IPS-20b (cell line): ENCODE data around the gene LRRD1.

Source experiments
- H3K27ac ChIP-seq: one replicate; pipeline ENCODE4 v1.5.1; 2013; ENCODE audit warnings: low read length
- H3K27me3 ChIP-seq: 2 replicates; pipeline ENCODE4 v1.6.1; 2013; ENCODE audit warnings: mild to moderate bottlenecking, low read length, inconsistent platforms; ENCODE audit not compliant: insufficient read depth
- H3K36me3 ChIP-seq: 2 replicates; pipeline ENCODE4 v1.6.1; 2013; ENCODE audit warnings: low read depth, mild to moderate bottlenecking, inconsistent platforms, low read length, moderate library complexity; ENCODE audit not compliant: insufficient read depth
- H3K4me1 ChIP-seq: 2 replicates; pipeline ENCODE4 v1.6.1; 2013; ENCODE audit warnings: mild to moderate bottlenecking, control low read depth, inconsistent platforms, low read length, moderate library complexity; ENCODE audit not compliant: insufficient read depth
- H3K4me3 ChIP-seq: 2 replicates; pipeline ENCODE4 v1.5.1; 2013; ENCODE audit warnings: mild to moderate bottlenecking, low read length, inconsistent platforms
- H3K9ac ChIP-seq: 2 replicates; pipeline ENCODE4 v1.6.1; 2013; ENCODE audit warnings: low read depth, mild to moderate bottlenecking, inconsistent platforms, low read length, moderate library complexity
- H3K9me3 ChIP-seq: 2 replicates; pipeline ENCODE4 v1.6.1; 2013; ENCODE audit warnings: mild to moderate bottlenecking, low read depth, low read length, inconsistent platforms; ENCODE audit not compliant: insufficient read depth

LRRD1 gene

DNA sequence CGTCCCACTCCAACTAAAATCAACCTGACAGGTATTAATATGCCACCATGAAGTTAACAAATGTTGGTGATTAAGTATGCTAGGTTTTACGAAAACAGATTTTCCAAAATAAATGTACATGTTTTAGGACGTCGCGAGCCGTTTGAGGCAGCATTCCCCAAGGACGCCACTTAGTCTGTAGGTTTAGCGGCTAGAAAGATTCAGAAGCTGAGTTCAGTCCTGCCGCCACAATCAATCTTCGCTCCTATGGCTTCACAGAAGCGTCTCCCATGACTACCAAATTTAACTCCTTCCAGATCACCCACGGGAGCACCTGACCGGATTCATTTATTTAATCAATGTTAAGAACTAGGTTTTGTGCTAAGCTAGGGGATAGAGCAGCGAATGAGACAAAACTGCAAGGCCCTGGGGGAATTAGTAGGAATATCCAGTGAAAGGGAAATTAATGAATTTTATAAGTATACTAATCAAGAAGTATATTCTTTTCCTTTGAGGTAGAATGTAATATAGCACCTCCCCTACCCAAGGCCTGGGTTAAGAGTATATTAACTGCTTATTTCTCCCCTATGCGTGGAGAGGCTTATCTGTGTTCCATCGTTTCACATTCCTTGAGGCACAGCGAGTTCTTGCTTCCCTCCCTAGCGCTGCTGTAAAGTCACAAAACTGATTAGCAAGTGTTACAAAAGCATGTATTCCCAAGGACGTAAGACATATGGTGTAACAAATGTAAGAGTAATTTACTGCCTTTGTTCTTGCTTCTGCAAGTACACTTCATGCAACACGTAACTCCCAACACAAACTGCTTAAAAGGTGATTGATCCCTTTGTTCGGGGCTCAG lies 43.7 kb downstream of the LRRD1 start:
- Histone ChIP-seq H3K4me3 (peak overlapping the region; percentile 75), H3K36me3 (peaks cover 12% of the 10 kb centered on the region), H3K9ac (peak overlapping the region; percentile 82; the same call in 1 of the 2 replicates), H3K9me3 (no peaks in the 10 kb centered on the region), H3K27ac (peak overlapping the region; percentile 78), H3K27me3 (no peaks in the 10 kb centered on the region), H3K4me1 (peaks cover 6% of the 10 kb centered on the region; the same call in 1 of the 2 replicates)

- Histone ChIP-seq H3K36me3 (peaks cover 20% of the 10 kb centered on the region), H3K9me3 (no peaks in the 10 kb centered on the region), H3K27me3 (no peaks in the 10 kb centered on the region), H3K9ac (peak within 1 kb of the TSS; percentile 82), H3K4me3 (peak within 1 kb of the TSS; percentile 75), H3K4me1 (peaks cover 6% of the 10 kb centered on the region; the same call in 1 of the 2 replicates), H3K27ac (peak within 1 kb of the TSS; percentile 78)
These were observed 44.5 kb downstream of the LRRD1 start, which contains the start of gene CYP51A1 for GRCh38 chr7:92134271-92135051. Gene CYP51A1, minus strand, starts transcription at chr7:92134477. Its CDS starts 113 bp downstream, at chr7:92134364.

GRCh38 chr7:92133737-92134270 lies 45.1 kb downstream of the LRRD1 start:
- peaks cover 27% of the 10 kb centered on the region for H3K36me3 ChIP-seq
- peak overlapping the region; percentile 75 for H3K4me3 ChIP-seq
- H3K27ac ChIP-seq, result peak overlapping the region; percentile 78
- peak overlapping the region; percentile 82; the same call in 1 of the 2 replicates for H3K9ac ChIP-seq
- no peaks in the 10 kb centered on the region for H3K27me3 ChIP-seq
- H3K4me1 ChIP-seq, result peaks cover 6% of the 10 kb centered on the region; the same call in 1 of the 2 replicates
- H3K9me3 ChIP-seq, result no peaks in the 10 kb centered on the region

DNA sequence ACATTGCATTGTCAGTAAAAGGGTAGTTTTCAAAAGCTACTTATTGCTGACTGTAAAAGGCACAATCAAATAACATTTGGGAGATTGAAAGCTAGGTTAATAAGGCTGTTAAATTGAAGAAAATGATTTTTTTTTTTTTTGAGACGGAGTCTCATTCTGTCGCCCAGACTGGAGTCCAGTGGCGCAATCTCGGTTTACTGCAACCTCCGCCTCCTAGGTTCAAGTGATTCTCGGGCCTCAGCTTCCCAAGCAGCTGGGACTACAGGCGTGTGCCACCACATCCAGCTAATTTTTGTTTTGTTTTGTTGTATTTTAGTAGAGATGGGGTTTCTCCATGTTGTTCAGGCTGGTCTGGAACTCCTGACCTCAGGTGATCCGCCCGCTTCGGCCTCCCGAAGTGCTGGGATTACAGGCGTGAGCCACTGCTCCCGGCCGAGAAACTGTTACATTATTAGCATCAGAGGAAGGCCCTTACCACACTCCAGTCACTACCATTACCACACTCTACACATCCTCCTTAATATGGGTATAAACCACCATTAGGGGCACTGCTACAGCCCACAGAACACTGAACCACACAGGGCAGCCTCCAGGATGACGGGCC lies 45.7 kb downstream of the LRRD1 start:
- H3K9ac ChIP-seq, result peak overlapping the region; percentile 82; the same call in 1 of the 2 replicates
- H3K36me3 ChIP-seq, result peaks cover 33% of the 10 kb centered on the region
- H3K4me1 ChIP-seq, result peaks cover 6% of the 10 kb centered on the region; the same call in 1 of the 2 replicates
- H3K4me3 ChIP-seq, result peak overlapping the region; percentile 75
- no peak overlapping the region for H3K27ac ChIP-seq
- H3K27me3 ChIP-seq, result no peaks in the 10 kb centered on the region
- no peaks in the 10 kb centered on the region for H3K9me3 ChIP-seq

DNA sequence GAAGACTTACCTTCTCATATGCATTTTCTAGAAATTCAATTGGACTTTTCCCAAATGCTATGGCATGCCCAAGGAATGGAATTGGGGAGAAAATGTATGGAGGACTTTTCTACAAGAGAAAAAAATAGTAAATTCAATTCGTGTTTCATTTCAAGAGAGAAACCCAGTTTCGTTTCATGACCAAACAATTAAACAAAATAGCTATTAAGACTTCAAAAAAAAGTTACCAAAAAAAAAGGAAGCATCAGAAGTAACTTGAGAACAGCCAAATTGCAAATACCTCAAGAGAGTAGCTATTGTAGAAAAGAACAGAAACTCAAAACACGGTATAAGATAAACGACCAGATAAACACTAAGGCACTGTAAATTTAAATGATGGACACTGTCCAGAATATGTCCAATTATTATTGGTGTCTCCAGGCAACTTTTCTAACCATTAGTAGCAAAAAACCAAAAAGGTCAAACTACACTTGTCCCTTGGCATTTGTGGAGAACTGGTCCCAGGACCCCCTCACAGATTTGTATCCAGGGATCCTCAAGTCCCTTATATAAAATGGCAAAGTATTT lies 47.1 kb downstream of the LRRD1 start:
- Histone ChIP-seq H3K9me3 (no peaks in the 10 kb centered on the region), H3K4me1 (peaks cover 6% of the 10 kb centered on the region; the same call in 1 of the 2 replicates), H3K27me3 (no peaks in the 10 kb centered on the region), H3K27ac (no peak overlapping the region), H3K9ac (no peak overlapping the region), H3K36me3 (peaks cover 46% of the 10 kb centered on the region), H3K4me3 (peak overlapping the region; percentile 75; the same call in 1 of the 2 replicates)

DNA sequence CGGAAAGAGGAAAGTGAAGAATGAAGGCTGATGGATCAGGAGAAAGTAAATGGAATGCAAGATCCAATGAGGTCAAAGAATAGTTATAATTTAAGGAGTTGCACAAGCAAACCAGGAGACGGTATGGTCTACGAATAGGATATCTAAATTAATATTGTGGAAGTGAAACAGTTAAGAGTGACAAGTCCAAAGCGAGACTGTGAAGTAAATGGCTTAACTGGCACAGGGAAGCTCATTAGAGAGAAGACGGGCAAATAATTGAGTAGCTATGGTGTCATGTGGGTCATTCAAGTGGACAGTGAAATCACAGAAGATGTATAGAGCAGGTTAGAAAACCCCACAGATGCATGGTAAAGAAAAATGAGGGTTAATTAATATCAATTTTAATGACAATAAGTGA lies 47.8 kb downstream of the LRRD1 start:
- H3K4me3 ChIP-seq, result no peak overlapping the region; the same call in 1 of the 2 replicates
- no peaks in the 10 kb centered on the region for H3K27me3 ChIP-seq
- peaks cover 6% of the 10 kb centered on the region; the same call in 1 of the 2 replicates for H3K4me1 ChIP-seq
- no peak overlapping the region for H3K9ac ChIP-seq
- no peak overlapping the region for H3K27ac ChIP-seq
- peaks cover 54% of the 10 kb centered on the region for H3K36me3 ChIP-seq
- no peaks in the 10 kb centered on the region for H3K9me3 ChIP-seq

DNA sequence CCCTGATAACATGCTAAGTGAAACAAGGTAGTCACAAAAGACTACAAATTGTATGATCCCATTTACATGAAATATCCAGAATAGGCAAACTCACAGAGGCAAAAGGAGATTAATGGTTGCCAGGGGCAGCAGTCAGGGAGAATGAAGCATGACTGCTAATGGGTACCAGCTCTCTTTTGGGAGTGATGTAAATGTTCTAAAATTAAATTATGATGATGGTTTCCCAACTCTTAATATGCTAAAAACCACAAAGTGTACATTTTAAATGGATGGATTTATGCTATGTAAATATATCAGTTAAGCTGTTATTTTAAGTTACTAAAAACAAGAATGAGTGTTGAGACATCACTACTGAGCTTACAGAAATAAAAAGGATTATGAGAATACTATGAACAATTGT lies 57.3 kb downstream of the LRRD1 start:
- H3K36me3 ChIP-seq, result peaks cover 91% of the 10 kb centered on the region
- no peak overlapping the region for H3K4me3 ChIP-seq
- no peak overlapping the region for H3K9ac ChIP-seq
- H3K9me3 ChIP-seq, result no peaks in the 10 kb centered on the region
- H3K27me3 ChIP-seq, result no peaks in the 10 kb centered on the region
- no peak overlapping the region for H3K27ac ChIP-seq
- H3K4me1 ChIP-seq, result no peaks in the 10 kb centered on the region

DNA sequence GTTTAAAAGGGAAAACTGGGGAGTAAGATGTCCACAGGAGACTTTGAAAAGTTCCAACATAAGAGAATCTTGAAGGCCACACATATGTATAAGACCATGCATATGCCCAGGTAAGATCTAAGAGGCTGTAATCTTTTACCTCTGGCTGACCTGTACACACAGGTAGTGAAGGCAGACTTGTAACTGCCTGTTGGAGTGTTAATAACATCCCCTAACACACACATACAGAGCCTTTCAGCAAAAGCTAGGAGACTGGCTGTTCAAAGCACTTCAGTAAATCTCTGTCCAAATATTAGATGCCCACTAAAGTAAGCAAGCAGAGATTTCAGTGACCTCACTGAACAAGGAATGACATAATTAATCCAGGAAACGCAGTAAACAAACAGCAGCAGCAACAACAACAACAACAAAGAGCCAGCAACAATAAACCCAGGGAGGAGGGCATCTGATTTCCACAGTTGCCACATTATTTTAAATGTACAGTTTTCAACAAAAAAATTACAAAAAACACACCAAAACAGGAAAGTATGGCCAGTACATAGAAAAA lies 59.7 kb downstream of the LRRD1 start:
- no peaks in the 10 kb centered on the region for H3K9me3 ChIP-seq
- H3K9ac ChIP-seq, result no peak overlapping the region
- peaks cover 91% of the 10 kb centered on the region for H3K36me3 ChIP-seq
- H3K4me3 ChIP-seq, result no peak overlapping the region
- H3K27ac ChIP-seq, result no peak overlapping the region
- no peaks in the 10 kb centered on the region for H3K4me1 ChIP-seq
- H3K27me3 ChIP-seq, result no peaks in the 10 kb centered on the region

GRCh38 chr7:92116949-92117348 lies 62.0 kb downstream of the LRRD1 start:
- no peaks in the 10 kb centered on the region for H3K27me3 ChIP-seq
- peaks cover 82% of the 10 kb centered on the region for H3K36me3 ChIP-seq
- H3K4me1 ChIP-seq, result no peaks in the 10 kb centered on the region

GRCh38 chr7:92115821-92116220 lies 63.1 kb downstream of the LRRD1 start:
- H3K4me3 ChIP-seq, result no peak overlapping the region
- H3K9ac ChIP-seq, result no peak overlapping the region
- H3K9me3 ChIP-seq, result no peaks in the 10 kb centered on the region
- H3K27me3 ChIP-seq, result no peaks in the 10 kb centered on the region
- H3K4me1 ChIP-seq, result no peaks in the 10 kb centered on the region
- H3K27ac ChIP-seq, result no peak overlapping the region
- H3K36me3 ChIP-seq, result peaks cover 82% of the 10 kb centered on the region

More at GRCh38 chr7:92116949-92117348, 62.0 kb downstream of the LRRD1 start:
- Histone ChIP-seq H3K9ac (no peak overlapping the region), H3K27ac (no peak overlapping the region), H3K9me3 (no peaks in the 10 kb centered on the region), H3K4me3 (no peak overlapping the region)
